GM18511 (cell line): ENCODE results near the gene FPGS.

ENCODE experiments used
- ATAC-seq: cut with Tn5 transposase; IDR thresholded peaks from one replicate; pipeline ENCODE4 v1.9.1; 2021; ENCODE audit warnings: mild to moderate bottlenecking, moderate library complexity; ENCODE audit not compliant: unreplicated experiment

Gene FPGS

DNA sequence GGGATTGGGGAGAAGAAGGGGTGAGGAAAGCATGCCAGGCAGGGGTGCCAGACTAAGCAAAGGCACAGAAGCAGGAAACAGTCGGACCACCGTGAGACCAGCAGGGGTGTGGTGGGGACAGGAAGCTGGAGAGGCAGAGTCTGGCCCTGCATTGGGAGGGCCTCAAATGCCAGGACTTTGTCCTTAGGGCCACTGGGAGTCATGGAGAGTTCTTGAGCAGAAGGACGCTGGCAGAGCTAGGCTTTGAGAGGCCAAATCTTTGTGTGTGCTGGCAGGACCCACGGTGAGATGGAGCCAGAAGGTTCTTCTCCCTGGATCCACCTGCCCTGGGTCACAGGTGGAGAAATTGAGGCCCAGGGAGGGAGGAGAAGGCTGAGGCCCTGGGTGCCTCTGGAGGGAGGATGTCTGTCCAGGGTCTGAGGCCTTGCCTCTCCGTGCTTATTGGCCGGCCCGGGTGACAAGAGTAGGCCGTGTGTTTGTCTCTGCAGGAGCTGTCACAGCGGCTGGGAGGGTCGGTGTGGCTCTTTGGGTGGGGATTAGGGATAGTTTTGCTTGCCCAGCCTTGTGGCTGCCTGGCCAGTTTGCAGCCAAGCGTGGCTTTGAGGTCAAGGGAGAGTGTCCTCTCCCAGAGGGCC is 53.5 kb downstream of the FPGS start:
- ATAC-seq, result no peak

DNA sequence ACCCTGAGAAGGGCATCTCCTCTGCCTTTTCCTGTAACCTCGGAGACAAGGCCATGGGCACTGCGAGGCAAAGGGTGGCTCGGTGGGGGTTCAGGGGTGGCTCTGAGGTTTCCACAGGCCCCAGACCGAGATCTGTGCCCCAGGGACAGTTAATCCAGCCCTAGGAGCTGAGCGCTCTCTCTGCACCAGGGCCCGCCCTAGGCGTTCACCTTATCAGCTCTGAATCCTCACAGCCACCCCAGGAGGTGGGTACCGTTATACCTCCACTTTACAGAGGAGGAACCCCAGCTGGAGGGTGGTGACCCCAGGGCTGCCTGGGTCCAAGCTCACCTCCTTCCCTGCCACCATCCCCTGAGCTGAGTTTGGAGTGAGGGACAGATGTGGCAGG is 54.0 kb downstream of the FPGS start:
- no peak for ATAC-seq

DNA sequence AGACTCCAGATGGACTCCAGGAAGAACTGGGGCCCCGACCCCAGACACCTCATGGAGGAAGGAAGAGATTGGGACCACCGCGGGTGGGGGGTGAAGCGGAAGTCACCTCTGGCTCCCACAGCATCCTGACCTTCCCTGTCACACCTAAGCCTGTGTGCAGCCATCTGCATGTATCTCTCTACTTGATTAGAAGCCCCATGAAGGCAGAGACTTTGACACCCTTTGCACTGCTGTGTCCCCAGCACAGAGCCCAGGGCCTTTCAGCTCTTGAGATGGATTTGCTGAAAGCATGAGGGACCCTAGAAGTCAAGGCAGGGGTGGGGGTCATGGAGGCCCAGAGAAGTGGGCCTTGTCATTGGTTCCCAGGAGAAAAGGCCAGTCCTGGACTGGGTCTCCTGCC is 54.6 kb downstream of the FPGS start:
- no peak for ATAC-seq

DNA sequence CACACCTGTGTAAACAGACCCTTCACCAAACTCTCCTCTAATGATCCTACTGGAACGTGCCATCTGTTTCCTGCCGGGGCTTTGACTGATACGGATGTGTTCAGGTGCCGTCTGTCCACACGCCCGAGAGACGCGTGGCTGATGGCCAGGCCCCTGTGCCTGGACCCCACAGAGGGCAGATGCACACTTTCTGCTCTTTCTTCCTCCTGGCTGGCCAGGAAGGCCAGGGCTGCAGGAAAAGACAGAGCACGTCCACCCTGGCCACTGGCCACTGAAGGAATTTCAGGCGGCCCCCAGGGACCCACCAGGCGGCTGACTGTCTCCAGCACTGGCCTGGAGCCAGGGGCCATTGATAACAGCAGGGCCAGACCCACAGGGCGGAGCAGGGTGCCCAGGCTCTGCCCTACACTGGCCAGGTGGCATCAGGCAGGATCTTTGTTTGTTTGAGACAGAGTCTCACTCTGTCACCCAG is 55.4 kb downstream of the FPGS start:
- no peak for ATAC-seq

DNA sequence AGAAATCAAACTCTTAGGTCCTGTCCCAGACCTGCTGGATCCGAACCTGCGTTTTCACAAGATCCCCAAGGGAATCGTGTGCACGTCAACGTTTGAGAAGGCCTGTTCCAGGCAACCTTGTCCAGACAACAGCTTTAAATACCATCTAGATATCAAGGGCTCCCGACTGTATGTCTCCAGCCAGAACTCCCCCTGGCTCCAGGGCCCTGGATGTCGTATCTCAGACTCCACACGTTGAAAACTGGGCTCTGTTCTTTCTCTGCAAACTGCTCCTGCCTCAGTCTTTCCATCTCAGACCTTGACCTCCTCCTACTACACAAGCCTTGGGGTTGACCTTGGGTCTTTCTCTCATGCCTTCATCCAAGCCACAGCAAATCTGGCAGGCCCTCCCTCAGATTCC is 57.6 kb downstream of the FPGS start:
- no peak for ATAC-seq

DNA sequence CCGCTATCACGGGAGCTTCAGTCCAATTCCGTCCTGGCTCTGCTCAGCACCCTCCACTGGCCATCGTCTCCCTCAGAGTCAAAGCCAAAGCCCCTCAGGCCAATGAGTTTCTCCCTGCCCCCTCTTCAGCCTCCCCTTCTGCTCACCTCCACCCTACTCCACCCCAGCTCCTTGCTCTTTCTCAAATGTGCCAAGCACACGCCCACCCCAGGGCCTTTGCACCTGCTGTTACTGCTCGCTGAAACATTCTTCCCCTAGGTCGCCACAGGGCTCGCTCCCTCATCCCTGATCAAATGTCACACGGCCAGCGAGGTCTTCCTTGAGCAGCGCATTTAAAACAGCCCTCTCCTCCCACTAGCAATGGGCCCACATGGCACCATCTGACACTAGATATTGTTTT is 58.1 kb downstream of the FPGS start:
- no peak for ATAC-seq

DNA sequence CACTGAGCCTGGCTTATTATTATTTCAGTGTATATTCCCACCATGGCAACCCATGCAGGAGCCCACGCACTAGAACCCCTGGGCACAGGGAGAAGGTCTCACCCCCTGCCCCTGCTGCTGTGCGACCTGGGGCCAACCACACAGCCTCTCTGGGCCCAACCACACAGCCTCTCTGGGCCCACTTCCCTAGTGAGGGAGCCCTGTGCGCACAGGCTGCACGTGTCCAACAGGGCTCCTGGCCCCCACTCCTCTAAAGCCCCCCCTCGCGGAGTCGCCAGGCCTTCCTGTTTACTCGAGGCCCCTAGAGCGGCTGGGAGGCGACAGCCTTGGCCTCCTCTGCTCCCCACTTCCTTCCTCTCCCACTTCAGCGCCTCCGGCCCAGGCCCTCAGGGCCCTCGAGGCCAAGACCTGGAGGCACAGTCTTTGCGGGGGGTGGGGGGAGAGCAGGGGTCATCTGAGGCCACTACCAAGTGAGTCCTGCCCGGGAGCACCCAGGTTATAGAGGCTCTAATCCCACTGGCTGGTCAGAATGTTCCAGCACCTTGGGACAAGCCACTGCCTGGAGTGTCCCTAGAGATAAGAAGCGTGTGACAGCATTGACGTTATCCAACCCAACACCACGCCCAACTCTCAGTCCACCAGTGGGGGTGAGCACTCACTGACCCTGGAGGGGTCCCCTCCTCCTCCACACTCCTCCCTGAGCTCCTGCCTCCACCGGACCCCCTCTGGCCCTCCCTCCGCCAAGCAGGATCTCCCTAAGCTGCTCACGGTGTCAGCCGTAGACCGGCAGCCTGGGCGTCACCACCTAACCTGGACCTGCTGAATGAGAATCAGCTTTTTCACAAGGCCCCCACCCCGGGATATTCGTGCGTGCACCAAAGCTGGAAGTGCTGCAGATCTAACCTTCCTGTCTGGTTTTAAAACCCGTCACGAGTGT is 59.7 kb downstream of the FPGS start:
- no peak for ATAC-seq

DNA sequence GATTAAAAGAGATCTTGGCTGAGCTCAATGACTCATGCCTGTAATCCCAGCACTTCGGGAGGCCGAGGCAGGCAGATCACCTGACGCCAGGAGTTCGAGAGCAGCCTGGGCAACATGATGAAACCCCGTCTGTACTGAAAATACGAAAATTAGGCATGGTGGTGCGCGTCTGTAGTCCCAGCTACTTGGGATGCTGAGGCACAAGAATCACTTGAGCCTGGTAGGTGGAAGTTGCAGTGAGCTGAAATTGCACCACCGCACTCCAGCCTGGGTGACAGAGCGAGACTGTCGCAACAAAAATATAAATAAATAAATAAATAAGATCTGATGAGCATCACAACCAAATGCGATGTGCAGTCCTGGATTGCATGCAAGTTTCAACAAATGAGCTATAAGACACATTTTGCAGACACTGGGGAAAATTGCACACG is 60.5 kb downstream of the FPGS start:
- no peak for ATAC-seq
